GM13976 (cell line): Measurements from ENCODE around the gene MAP4K5.

Experiments
- DNase-seq: peaks from one replicate; pipeline ENCODE4 v3.0.0; 2012; ENCODE audit warnings: low spot score
- in situ Hi-C: fragments of 300-500 bp; cut with MboI; formaldehyde crosslinking; loops from one replicate; pipeline ENCODE4 v1.12.0; 2022; ENCODE audit warnings: low sequenced_read_pairs, mixed read lengths, inconsistent platforms; ENCODE audit not compliant: unreplicated experiment
- TF ChIP-seq, protein P1 (sequence below): IDR thresholded peaks from 2 replicates; pipeline ENCODE4 v1.5.1; 2012; ENCODE audit warnings: borderline replicate concordance, mild to moderate bottlenecking; ENCODE audit not compliant: insufficient read depth; ENCODE audit errors: extremely low read depth, missing control alignments, control extremely low read depth

Gene MAP4K5

DNA sequence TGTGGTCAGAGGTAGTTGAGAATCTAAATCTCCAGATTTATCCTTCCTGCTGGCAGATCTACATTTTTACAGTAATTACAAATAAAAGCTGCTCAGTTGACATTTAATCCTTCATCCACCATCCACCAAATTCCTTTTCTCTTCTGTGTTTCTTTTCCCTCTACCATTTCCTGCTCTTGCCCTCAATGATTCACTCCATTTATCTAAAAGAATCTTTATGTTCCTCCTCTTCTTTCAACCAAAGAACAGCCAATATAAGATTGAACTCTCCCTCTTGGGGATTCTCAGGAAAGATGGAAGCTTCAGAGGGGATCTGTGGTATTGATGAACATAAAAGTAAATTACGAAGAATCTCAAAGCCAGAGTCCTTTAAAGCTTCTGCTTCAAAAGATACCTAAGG, 4.4 kb downstream of the MAP4K5 start:
- in situ Hi-C loops = loop anchor here (5.0 to 25.0 kb wide), 3 partner anchors 201 to 666 kb away; partner anchors contain the start of gene NEMF
- no peak for DNase-seq
- TF ChIP-seq, protein P1, sequence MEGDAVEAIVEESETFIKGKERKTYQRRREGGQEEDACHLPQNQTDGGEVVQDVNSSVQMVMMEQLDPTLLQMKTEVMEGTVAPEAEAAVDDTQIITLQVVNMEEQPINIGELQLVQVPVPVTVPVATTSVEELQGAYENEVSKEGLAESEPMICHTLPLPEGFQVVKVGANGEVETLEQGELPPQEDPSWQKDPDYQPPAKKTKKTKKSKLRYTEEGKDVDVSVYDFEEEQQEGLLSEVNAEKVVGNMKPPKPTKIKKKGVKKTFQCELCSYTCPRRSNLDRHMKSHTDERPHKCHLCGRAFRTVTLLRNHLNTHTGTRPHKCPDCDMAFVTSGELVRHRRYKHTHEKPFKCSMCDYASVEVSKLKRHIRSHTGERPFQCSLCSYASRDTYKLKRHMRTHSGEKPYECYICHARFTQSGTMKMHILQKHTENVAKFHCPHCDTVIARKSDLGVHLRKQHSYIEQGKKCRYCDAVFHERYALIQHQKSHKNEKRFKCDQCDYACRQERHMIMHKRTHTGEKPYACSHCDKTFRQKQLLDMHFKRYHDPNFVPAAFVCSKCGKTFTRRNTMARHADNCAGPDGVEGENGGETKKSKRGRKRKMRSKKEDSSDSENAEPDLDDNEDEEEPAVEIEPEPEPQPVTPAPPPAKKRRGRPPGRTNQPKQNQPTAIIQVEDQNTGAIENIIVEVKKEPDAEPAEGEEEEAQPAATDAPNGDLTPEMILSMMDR = no peak

DNA sequence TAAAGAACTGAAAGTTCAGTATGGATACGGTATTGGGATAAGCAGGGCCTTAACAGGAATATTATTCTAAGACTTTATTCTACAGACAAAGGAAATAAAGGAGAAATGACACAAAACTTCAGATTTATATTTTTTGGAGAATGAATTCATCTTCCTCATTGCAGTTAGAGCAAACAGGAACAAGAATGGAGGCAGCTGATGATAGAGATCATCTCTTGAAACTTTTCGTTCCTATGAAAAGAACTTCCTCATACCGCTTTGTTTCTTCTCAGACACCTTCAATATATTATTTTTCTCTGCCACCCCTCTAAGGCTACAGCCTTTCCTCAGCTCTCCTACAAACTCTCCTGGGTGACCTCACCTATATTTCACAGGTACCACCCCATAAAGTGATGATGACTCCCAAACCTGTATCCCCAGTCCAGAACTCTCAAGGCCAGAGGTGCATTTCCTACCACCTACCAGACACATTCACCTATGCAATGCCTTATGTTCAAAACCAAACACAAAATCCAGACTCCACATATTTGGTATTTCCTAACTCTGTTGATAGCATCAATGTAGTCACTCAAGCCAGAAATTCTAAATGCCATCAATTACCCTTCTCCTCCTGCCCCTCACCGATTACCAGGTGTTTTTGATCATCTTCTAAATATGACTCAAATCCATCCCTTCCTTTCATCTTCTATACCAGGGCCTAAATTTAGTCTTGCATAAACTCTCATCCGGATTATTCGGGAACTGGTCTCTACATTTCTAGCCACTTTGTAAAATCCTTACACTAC, 7.4 kb downstream of the MAP4K5 start:
- TF ChIP-seq, protein P1 = no peak
- DNase-seq = no peak
- in situ Hi-C loops = loop anchor here (5.0 to 25.0 kb wide), 3 partner anchors 198 to 663 kb away; partner anchors contain the start of gene NEMF

DNA sequence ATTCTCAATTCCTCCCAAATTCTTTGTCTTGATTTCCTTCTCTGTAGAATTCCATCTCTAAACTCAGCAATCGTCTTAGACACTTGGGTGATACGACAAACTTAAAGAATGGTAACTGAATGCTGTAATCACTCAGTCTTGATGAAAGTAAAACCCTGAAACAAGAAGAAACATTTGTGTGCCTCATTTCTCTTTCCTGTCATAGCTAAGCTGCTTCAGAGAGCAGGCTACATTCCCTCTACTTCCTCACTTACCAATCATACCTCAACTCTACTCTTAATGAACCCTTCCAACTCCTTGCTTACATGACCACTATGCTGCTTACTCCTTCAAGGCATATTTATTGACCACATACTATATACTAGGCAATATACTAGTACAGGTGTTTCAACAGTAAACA, 8.3 kb downstream of the MAP4K5 start:
- TF ChIP-seq, protein P1 = no peak
- in situ Hi-C loops = no loop called here
- peak; percentile 28 for DNase-seq

DNA sequence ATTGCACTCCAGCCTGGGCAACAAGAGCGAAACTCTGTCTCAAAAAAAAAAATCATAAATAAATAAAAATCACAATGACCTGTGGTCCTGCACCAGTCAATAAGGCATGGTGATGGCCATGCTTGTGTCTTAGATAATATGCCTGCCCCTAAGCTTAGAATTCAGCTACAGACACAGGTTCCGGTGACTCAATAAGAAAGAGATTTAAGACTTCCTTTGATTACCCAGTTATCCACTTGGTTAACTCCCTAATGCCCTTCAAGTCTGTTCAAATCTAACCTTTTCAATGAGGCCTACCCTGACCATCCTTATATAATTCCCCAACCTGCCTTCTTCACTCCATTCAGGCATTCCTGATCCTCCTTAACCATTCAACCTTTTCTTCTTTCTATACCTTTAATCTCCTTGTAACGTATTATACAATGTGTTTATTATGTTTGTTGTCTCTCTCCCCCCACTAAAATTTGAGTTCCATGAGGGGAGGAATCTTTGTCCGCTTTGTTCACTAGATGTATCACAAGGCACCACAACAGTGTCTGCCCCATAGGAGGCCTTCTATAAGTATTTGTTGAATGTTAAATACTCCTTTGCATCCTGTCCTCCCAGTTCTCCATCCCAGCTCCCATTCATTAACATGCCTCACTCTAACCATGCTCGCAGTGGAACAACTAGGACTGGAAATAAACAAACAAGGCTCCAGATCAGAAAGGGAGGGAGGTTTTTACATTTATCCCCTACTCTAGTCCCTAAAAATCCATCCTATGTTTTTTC, 8.9 kb downstream of the MAP4K5 start:
- TF ChIP-seq, protein P1 = no peak
- in situ Hi-C loops = no loop called here
- no peak for DNase-seq

DNA sequence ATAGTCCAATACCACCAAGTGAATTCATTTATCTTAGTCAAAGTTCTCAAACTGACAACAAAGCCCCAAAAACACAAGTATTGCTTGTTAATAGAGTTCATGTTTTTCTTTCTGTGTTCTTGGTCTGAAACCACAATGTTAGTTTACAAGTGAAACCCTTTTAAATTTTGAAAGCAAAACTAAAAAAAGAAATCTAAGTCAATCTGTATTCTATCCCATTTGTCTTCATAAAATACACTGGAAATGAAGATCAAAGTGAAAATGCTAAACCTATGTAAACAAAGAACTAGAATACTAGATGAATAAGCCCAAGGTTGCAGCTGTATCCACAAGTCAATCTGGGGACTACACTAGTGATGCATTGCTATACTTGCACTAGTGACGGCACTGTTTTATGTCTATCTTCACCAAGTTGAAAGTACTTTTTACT, 10.4 kb downstream of the MAP4K5 start:
- peak; percentile 32 for DNase-seq
- TF ChIP-seq, protein P1 = no peak
- in situ Hi-C loops = no loop called here

DNA sequence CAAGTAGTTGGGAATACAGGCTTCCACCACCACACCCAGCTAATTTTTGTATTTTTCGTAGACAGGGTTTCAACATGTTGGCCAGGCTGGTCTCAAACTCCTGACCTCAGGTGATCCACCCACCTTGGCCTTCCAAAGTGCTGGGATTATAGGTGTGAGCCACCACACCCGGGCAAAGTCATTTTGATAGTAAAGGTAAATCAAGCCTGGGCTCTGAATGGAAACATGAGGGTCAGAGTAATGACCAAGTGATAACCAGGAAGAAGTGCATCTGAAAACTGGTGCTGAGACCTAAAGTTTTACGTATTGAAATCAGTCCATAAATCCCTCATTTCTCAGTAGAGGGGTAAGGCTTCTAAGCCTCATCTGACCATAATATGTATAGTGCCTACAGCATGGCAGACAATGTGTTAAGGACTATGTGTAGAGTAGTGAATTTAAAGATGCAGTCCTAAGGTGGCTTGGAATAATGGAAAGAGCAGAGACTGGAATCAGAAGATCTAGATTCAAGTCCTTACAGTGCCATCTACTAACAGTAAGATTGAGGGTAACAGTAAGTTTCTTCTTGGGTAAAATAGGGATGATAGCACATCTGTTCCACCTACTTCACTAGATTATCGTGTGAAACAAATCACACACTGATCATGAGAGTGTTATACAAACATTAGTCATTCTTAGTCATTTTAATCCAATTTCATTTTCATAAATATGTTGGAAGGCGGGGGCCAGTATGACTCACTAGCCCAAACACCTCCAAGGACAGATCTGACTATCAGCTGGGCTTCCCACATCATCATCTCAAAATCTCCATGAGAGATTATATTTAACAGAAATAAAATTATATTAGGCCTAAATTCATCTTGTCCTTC, 11.2 kb downstream of the MAP4K5 start:
- peak; percentile 47 for DNase-seq
- TF ChIP-seq, protein P1 = no peak
- in situ Hi-C loops = no loop called here
